Neural progenitor cell (in vitro differentiated cells): ENCODE data around the gene TEAD3.

Experiments
- CTCF ChIP-seq: fragments of 200-600 bp; sonication (generic); IDR thresholded peaks from 2 replicates; pipeline ENCODE4 v1.5.1; 2017; ENCODE audit warnings: antibody characterized with exemption, mild to moderate bottlenecking
- EZH2 ChIP-seq: fragments of 200-600 bp; sonication (generic); IDR thresholded peaks from 2 replicates; pipeline ENCODE4 v1.6.1; 2017; ENCODE audit warnings: antibody characterized with exemption, mild to moderate bottlenecking, moderate library complexity

- no peak for TF ChIP-seq CTCF
- no peak for TF ChIP-seq EZH2
These were observed 917 bp upstream of the TEAD3 start for GRCh38 chr6:35497571-35498421.
